NCI-H748 (cell line): ENCODE measurements around the gene FMNL3.
A peak's percentile ranks its signal among the peaks of the same experiment; 100 is the strongest.
"Not testable (repeated sequence)": the region's sequence is repeated elsewhere in the genome, so short reads cannot be mapped to it uniquely, and the experiment has no call there.

ENCODE experiments used
- DNase-seq: peaks from one replicate; lab custom pipeline; 2025; ENCODE audit not compliant: unreplicated experiment; lab: John Stamatoyannopoulos, UW

Gene FMNL3

GRCh38 chr12:49635036-49635435 lies 72.2 kb downstream of the FMNL3 start:
- DNase-seq, result no peak

- no peak for DNase-seq
Measured at GRCh38 chr12:49633703-49634345, 73.4 kb downstream of the FMNL3 start.

GRCh38 chr12:49632986-49633702 lies 74.1 kb downstream of the FMNL3 start:
- no peak for DNase-seq

GRCh38 chr12:49632401-49632800 lies 74.8 kb downstream of the FMNL3 start:
- no peak for DNase-seq

GRCh38 chr12:49631336-49631907 lies 75.8 kb downstream of the FMNL3 start:
- DNase-seq, result no peak

GRCh38 chr12:49627752-49628360 lies 79.3 kb downstream of the FMNL3 start:
- no peak for DNase-seq

- DNase-seq, result no peak
Measured at GRCh38 chr12:49626836-49627235, 80.4 kb downstream of the FMNL3 start.

- DNase-seq, result no peak
Measured at GRCh38 chr12:49626169-49626835, 80.9 kb downstream of the FMNL3 start.

GRCh38 chr12:49624921-49625577 lies 82.2 kb downstream of the FMNL3 start:
- no peak for DNase-seq

- peak; percentile 91 for DNase-seq
Measured at GRCh38 chr12:49623142-49623904, 83.9 kb downstream of the FMNL3 start, which contains the start of gene PRPF40B. Gene PRPF40B, plus strand, starts transcription at chr12:49623561. Its CDS starts 30 bp downstream, at chr12:49623591.

GRCh38 chr12:49622501-49623141 lies 84.6 kb downstream of the FMNL3 start:
- DNase-seq, result peak; percentile 55

- no peak for DNase-seq
Measured at GRCh38 chr12:49621651-49622500, 85.3 kb downstream of the FMNL3 start.

- DNase-seq, result peak; percentile 56
Measured at GRCh38 chr12:49619286-49619685, 87.9 kb downstream of the FMNL3 start.

- DNase-seq, result no peak
Measured at GRCh38 chr12:49618576-49618975, 88.6 kb downstream of the FMNL3 start.

GRCh38 chr12:49616533-49617219 lies 90.5 kb downstream of the FMNL3 start:
- DNase-seq, result peak; percentile 8

GRCh38 chr12:49615725-49616124 lies 91.5 kb downstream of the FMNL3 start:
- no peak for DNase-seq

- no peak for DNase-seq
Measured at GRCh38 chr12:49612210-49612609, 95.0 kb downstream of the FMNL3 start.

- DNase-seq, result not testable (repeated sequence)
Measured at GRCh38 chr12:49610785-49611184, 96.4 kb downstream of the FMNL3 start.
